ENCODE results near the gene WDR35. TPM values are rescaled to one million over a fixed set of nuclear protein-coding genes. Genes with fewer than 3 reads are reported as not detected.
A peak's percentile ranks its signal among the peaks of the same experiment; 100 is the strongest.

Gene WDR35
- total and polyA plus RNA-seq, 2 donors from 2014 or later: 6.0 to 21.2 TPM

DNA sequence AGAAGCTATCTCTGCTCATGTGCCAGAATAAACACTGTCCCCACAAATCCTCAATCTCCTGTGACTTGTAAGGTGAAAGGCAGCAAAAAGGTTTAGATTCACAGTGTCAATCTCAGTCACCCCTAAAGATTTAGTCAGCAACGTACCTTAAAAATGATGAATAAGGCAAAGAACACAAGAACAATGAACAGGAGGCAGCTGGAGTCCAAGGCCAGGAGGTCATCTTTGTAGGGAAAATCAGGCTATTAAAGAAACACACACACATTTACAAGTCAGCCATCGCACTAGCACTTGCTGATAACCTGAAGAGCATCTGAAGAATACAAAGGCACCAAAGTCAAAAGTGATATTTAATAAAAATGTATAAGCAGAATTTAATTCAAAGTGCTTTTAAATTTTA lies 44.9 kb upstream of the WDR35 start:
- Histone ChIP-seq H3K36me3 (ENCODE audit: control insufficient read depth in 2 of 3, insufficient read depth in 3 of 3, low read length in 3 of 3) (peaks cover 12 to 64% (median 48%) of the 10 kb centered on the region in 3 donors), H3K9me3 (ENCODE audit: control insufficient read depth in 2 of 3, insufficient read depth in 1 of 3, low read length in 3 of 3) (no peaks in the 10 kb centered on the region), H3K9ac (ENCODE audit: low read length in 3 of 3) (no peak overlapping the region), H3K4me3 (ENCODE audit: low read length in 3 of 3) (no peak overlapping the region), H3K27me3 (ENCODE audit: control insufficient read depth, insufficient read depth, low read length) (no peaks in the 10 kb centered on the region), H3K4me1 (ENCODE audit: control insufficient read depth in 2 of 3, insufficient read depth in 2 of 3, low read depth in 1 of 3, low read length in 3 of 3) (no peaks in the 10 kb centered on the region), H3K27ac (ENCODE audit: low read depth in 2 of 2, low read length in 2 of 2) (no peak overlapping the region)
- intact Hi-C loops (cut with DNase I): no loop called here
- TF ChIP-seq CTCF (IDR thresholded peaks at IDR 0.05; ENCODE audit: borderline replicate concordance, extremely low read depth, insufficient read depth): no peak
- FAIRE-seq: no peak
- DNase-seq: peak in 1 of 5 donors; percentile 59

- FAIRE-seq: no peak
- Histone ChIP-seq H3K36me3 (ENCODE audit: control insufficient read depth in 2 of 3, insufficient read depth in 3 of 3, low read length in 3 of 3) (peaks cover 13 to 62% (median 48%) of the 10 kb centered on the region in 3 donors), H3K9me3 (ENCODE audit: control insufficient read depth in 2 of 3, insufficient read depth in 1 of 3, low read length in 3 of 3) (no peaks in the 10 kb centered on the region)
Measured at GRCh38 chr2:20034218-20034617, 44.3 kb upstream of the WDR35 start.

GRCh38 chr2:20033322-20033721 lies 43.4 kb upstream of the WDR35 start:
- Histone ChIP-seq H3K36me3 (ENCODE audit: control insufficient read depth in 2 of 3, insufficient read depth in 3 of 3, low read length in 3 of 3) (peaks cover 15 to 62% (median 48%) of the 10 kb centered on the region in 3 donors), H3K27me3 (ENCODE audit: control insufficient read depth, insufficient read depth, low read length) (no peaks in the 10 kb centered on the region), H3K4me1 (ENCODE audit: control insufficient read depth in 2 of 3, insufficient read depth in 2 of 3, low read depth in 1 of 3, low read length in 3 of 3) (no peaks in the 10 kb centered on the region), H3K9me3 (ENCODE audit: control insufficient read depth in 2 of 3, insufficient read depth in 1 of 3, low read length in 3 of 3) (no peaks in the 10 kb centered on the region), H3K9ac (ENCODE audit: low read length in 3 of 3) (no peak overlapping the region), H3K4me3 (ENCODE audit: low read length in 3 of 3) (no peak overlapping the region), H3K27ac (ENCODE audit: low read depth in 2 of 2, low read length in 2 of 2) (no peak overlapping the region)
- FAIRE-seq: no peak
- intact Hi-C loops (cut with DNase I): no loop called here
- no peak for DNase-seq
- no peak for TF ChIP-seq CTCF (IDR thresholded peaks at IDR 0.05; ENCODE audit: borderline replicate concordance, extremely low read depth, insufficient read depth)

More at GRCh38 chr2:20034218-20034617, 44.3 kb upstream of the WDR35 start:
- intact Hi-C loops (cut with DNase I): no loop called here
- Histone ChIP-seq H3K9ac (ENCODE audit: low read length in 3 of 3) (no peak overlapping the region), H3K4me1 (ENCODE audit: control insufficient read depth in 2 of 3, insufficient read depth in 2 of 3, low read depth in 1 of 3, low read length in 3 of 3) (no peaks in the 10 kb centered on the region), H3K4me3 (ENCODE audit: low read length in 3 of 3) (no peak overlapping the region), H3K27me3 (ENCODE audit: control insufficient read depth, insufficient read depth, low read length) (no peaks in the 10 kb centered on the region), H3K27ac (ENCODE audit: low read depth in 2 of 2, low read length in 2 of 2) (no peak overlapping the region)
- DNase-seq: no peak
- no peak for TF ChIP-seq CTCF (IDR thresholded peaks at IDR 0.05; ENCODE audit: borderline replicate concordance, extremely low read depth, insufficient read depth)

- intact Hi-C loops (cut with DNase I): no loop called here
- TF ChIP-seq CTCF (IDR thresholded peaks at IDR 0.05; ENCODE audit: borderline replicate concordance, extremely low read depth, insufficient read depth): no peak
- Histone ChIP-seq H3K4me1 (ENCODE audit: control insufficient read depth in 2 of 3, insufficient read depth in 2 of 3, low read depth in 1 of 3, low read length in 3 of 3) (no peaks in the 10 kb centered on the region), H3K4me3 (ENCODE audit: low read length in 3 of 3) (no peak overlapping the region), H3K9me3 (ENCODE audit: control insufficient read depth in 2 of 3, insufficient read depth in 1 of 3, low read length in 3 of 3) (no peaks in the 10 kb centered on the region), H3K9ac (ENCODE audit: low read length in 3 of 3) (no peak overlapping the region), H3K27ac (ENCODE audit: low read depth in 2 of 2, low read length in 2 of 2) (no peak overlapping the region), H3K36me3 (ENCODE audit: control insufficient read depth in 2 of 3, insufficient read depth in 3 of 3, low read length in 3 of 3) (peaks cover 9 to 42% (median 37%) of the 10 kb centered on the region in 3 donors), H3K27me3 (ENCODE audit: control insufficient read depth, insufficient read depth, low read length) (no peaks in the 10 kb centered on the region)
- DNase-seq (no peak), FAIRE-seq (no peak)
Measured at GRCh38 chr2:20030224-20030623, 40.3 kb upstream of the WDR35 start.
